HepG2 (cell line): ENCODE measurements around the gene RTN4RL2. TPM values are rescaled to one million over a fixed set of nuclear protein-coding genes. Genes with fewer than 3 reads are reported as not detected.

ENCODE experiments used
- ATAC-seq: fragments of 200-7000 bp; cut with Tn5 transposase; 3 replicates; pipeline ENCODE4 v1.9.1; 2020; ENCODE audit warnings: mild to moderate bottlenecking, moderate library complexity
- BruUV-seq: library from RNA; stranded (reverse); fragments of 400-500 nt; replicated peaks from 2 replicates; lab custom pipeline; 2021; lab: Mats Ljungman, UMichigan
- CTCF ChIA-PET: fragments of 300-600 bp; formaldehyde crosslinking; extraction: SDS; loops from one replicate; lab custom pipeline; 2021; ENCODE audit warnings: low total read pairs, inconsistent platforms, low intra/inter-chr PET ratio; lab: Yijun Ruan, JAX
- POLR2A ChIA-PET: fragments of 350-600 bp; sonication (Branson Sonifier 250); formaldehyde crosslinking; loops from one replicate; lab custom pipeline; 2020; ENCODE audit warnings: antibody characterized with exemption, inconsistent platforms; lab: Yijun Ruan, JAX
- DNase-seq: peaks from one replicate; pipeline ENCODE4 v3.0.0-alpha.2; 2015; ENCODE audit warnings: low spot score
- FAIRE-seq: peaks from 3 replicates; lab custom pipeline; 2011; peaks lifted over from hg19 to GRCh38; lab: Jason Lieb, UNC
- H2AFZ ChIP-seq: one replicate; pipeline ENCODE4 v1.6.1; 2011; ENCODE audit warnings: low read length, inconsistent platforms
- H3K27ac ChIP-seq: fragments of 300-600 bp; 3 replicates; pipeline ENCODE4 v1.8.0; 2011; ENCODE audit warnings: mixed run types, mild to moderate bottlenecking, mixed read lengths, low read length, inconsistent platforms; ENCODE audit not compliant: insufficient read depth; ENCODE audit errors: extremely low read length
- H3K27me3 ChIP-seq, 2 experiments: fragments of 200-600 bp in 1 of 2; 2 replicates in 1 of 2; 3 replicates in 1 of 2; pipeline versions ENCODE4 v1.6.0 to v1.8.0; 2011; ENCODE audit warnings: low read length in 2 of 2, mild to moderate bottlenecking in 2 of 2, moderate library complexity in 2 of 2, inconsistent platforms in 1 of 2; ENCODE audit not compliant: insufficient read depth in 2 of 2, control insufficient read depth in 1 of 2
- H3K36me3 ChIP-seq, 2 experiments: fragments of 200-600 bp in 1 of 2; replicated peaks in 1 of 2; 2 replicates in 1 of 2; 3 replicates in 1 of 2; pipeline versions ENCODE4 v1.5.1 to v1.8.0; 2011; ENCODE audit warnings: low read length in 2 of 2, inconsistent platforms in 1 of 2; ENCODE audit not compliant: insufficient read depth in 2 of 2, control insufficient read depth in 1 of 2
- H3K4me1 ChIP-seq: 2 replicates; pipeline ENCODE4 v1.5.1; 2012; ENCODE audit warnings: low read length, inconsistent platforms; ENCODE audit not compliant: insufficient read depth
- H3K4me2 ChIP-seq: 2 replicates; pipeline ENCODE4 v1.6.0; 2011; ENCODE audit warnings: low read depth, low read length, inconsistent platforms
- H3K4me3 ChIP-seq, 3 experiments: fragments of 200-600 bp in 1 of 3; sonication (generic), shearing (Covaris generic) in 1 of 3; replicated peaks in 1 of 3; 2 replicates each; pipeline ENCODE4 v1.5.1; 2011 to 2016; ENCODE audit warnings: low read length in 3 of 3, inconsistent platforms in 2 of 3, low read depth in 2 of 3, mild to moderate bottlenecking in 2 of 3, control low read depth in 1 of 3, mixed read lengths in 1 of 3; ENCODE audit not compliant: insufficient read depth in 1 of 3
- H3K79me2 ChIP-seq: one replicate; pipeline ENCODE4 v1.6.1; 2011; ENCODE audit warnings: low read length, inconsistent platforms; ENCODE audit not compliant: insufficient read depth
- H3K9ac ChIP-seq: 2 replicates; pipeline ENCODE4 v1.6.0; 2011; ENCODE audit warnings: mild to moderate bottlenecking, low read depth, low read length, inconsistent platforms; ENCODE audit not compliant: insufficient read depth
- H3K9me3 ChIP-seq: 2 replicates; pipeline ENCODE4 v1.5.1; 2012; ENCODE audit warnings: mild to moderate bottlenecking, low read length
- H4K20me1 ChIP-seq: 2 replicates; pipeline ENCODE4 v1.6.0; 2011; ENCODE audit warnings: inconsistent platforms, mild to moderate bottlenecking, low read length, moderate library complexity; ENCODE audit not compliant: insufficient read depth
- ARID3A ChIP-seq: IDR thresholded peaks from 2 replicates; pipeline ENCODE4 v1.6.1; 2012; ENCODE audit warnings: low read depth, low read length, improper control_type of control experiment
- FOSL2 ChIP-seq: sonication (generic); formaldehyde crosslinking; IDR thresholded peaks from 2 replicates; pipeline ENCODE4 v1.4.0; 2020; ENCODE audit warnings: missing genetic modification reagents
- KIAA2018 ChIP-seq: sonication (generic); formaldehyde crosslinking; IDR thresholded peaks from 2 replicates; pipeline ENCODE4 v1.5.0; 2020; ENCODE audit warnings: mild to moderate bottlenecking, missing genetic modification reagents, borderline replicate concordance
- MTA1 ChIP-seq: sonication (generic); formaldehyde crosslinking; IDR thresholded peaks from 2 replicates; pipeline ENCODE4 v1.4.0; 2020; ENCODE audit warnings: missing genetic modification reagents, mild to moderate bottlenecking, borderline replicate concordance
- NFE2 ChIP-seq: sonication (generic); formaldehyde crosslinking; IDR thresholded peaks from 2 replicates; pipeline ENCODE4 v1.4.0; 2020; ENCODE audit warnings: missing genetic modification reagents
- NFE2L2 ChIP-seq: fragments of 150-350 bp; IDR thresholded peaks from 2 replicates; pipeline ENCODE4 v1.6.1; 2014; ENCODE audit warnings: low read length
- NFYC ChIP-seq: IDR thresholded peaks from 2 replicates; pipeline ENCODE4 v1.6.1; 2016; ENCODE audit warnings: missing genetic modification reagents, missing compliant biosample characterization
- PRDM15 ChIP-seq: sonication (generic); formaldehyde crosslinking; IDR thresholded peaks from 2 replicates; pipeline ENCODE4 v1.4.0; 2020; ENCODE audit warnings: missing genetic modification reagents
- SATB2 ChIP-seq: sonication (generic); formaldehyde crosslinking; IDR thresholded peaks from 2 replicates; pipeline ENCODE4 v1.5.0; 2020; ENCODE audit warnings: missing genetic modification reagents
- SNAI1 ChIP-seq: sonication (generic); formaldehyde crosslinking; IDR thresholded peaks from 2 replicates; pipeline ENCODE4 v1.5.0; 2020; ENCODE audit warnings: mild to moderate bottlenecking, missing genetic modification reagents, borderline replicate concordance
- ZBTB21 ChIP-seq: sonication (generic); formaldehyde crosslinking; IDR thresholded peaks from 2 replicates; pipeline ENCODE4 v1.4.0; 2020; ENCODE audit warnings: missing genetic modification reagents
- WGBS: methylation state at CpG from one replicate; pipeline ENCODE4 v1.1.6; 2017; ENCODE audit warnings: low lambda C conversion rate; 5-methylcytosine and 5-hydroxymethylcytosine counted together
- in situ Hi-C: cut with HindIII; loops from 2 replicates; pipeline ENCODE4 v1.10.0; 2017; ENCODE audit warnings: low pct_unique_long_range_greater_than_20kb; ENCODE audit not compliant: extremely low pct_ligation_motif_present
- intact Hi-C: fragments of 100-400 bp; cut with micrococcal nuclease; formaldehyde crosslinking; loops from one replicate; pipeline ENCODE4 v1.10.0; 2022; ENCODE audit not compliant: unreplicated experiment
- polyA plus RNA-seq, 8 experiments: library from polyadenylated mRNA; depleted of rRNA in 3 of 8; stranded (reverse) in 7 of 8; unstranded in 1 of 8; fragments of >200 nt; fragmentation: Illumina TruSeq in 4 of 8; extraction: Trizol in 4 of 8; gene quantifications; 2 replicates each; pipeline versions ENCODE4 v1.2.1 to v1.2.3, GENCODE V29; 2011 to 2016; ENCODE audit warnings: low read depth in 4 of 8, missing spikeins in 1 of 8, mixed read lengths in 1 of 8; ENCODE audit not compliant: insufficient read depth in 1 of 8
- total RNA-seq, 5 experiments: library from RNA; depleted of rRNA; stranded (reverse); fragments of >200 nt; fragmentation: Illumina TruSeq; extraction: Trizol; gene quantifications; 2 replicates each; pipeline ENCODE4 v1.2.3, GENCODE V29; 2016; ENCODE audit warnings: low read depth in 1 of 5

RTN4RL2 gene
- total and polyA plus RNA-seq, 2 of the 13 experiments (the other 11 are each of a cell fraction or from before 2014, with no cell fraction given), result 1.3 to 4.3 TPM

DNA sequence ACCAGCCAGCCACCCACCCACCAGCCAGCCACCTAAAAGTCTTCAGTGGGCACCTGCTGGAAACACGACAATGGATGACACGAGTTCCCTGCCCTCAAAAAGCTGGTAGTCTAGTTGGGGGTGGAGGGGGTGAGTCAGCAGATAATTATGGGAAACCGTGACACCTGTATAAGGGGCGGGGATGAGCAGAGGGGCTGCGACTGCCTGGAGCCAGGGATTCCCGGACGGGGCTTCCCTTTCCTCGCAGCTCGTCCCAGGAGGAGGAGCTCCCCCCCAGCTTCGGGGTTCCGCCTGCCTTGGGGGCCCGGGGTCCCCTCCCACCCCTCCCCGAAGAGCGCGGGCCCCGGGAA lies 2.3 kb upstream of the RTN4RL2 start:
- Histone ChIP-seq H3K79me2 (no peaks in the 10 kb centered on the region), H3K36me3 (no peaks in the 10 kb centered on the region), H3K9me3 (no peaks in the 10 kb centered on the region), H3K4me1 (peaks cover 69% of the 10 kb centered on the region), H3K27me3 (peaks cover 3 to 14% of the 10 kb centered on the region in 2 experiments; a peak in 4 of 5 replicates), H3K27ac (no peak overlapping the region), H2AFZ (no peak overlapping the region), H3K4me3 (peak overlapping the region; percentile 57 to 75 (median 66); a peak in 5 of 6 replicates), H3K4me2 (peak overlapping the region; percentile 96), H4K20me1 (no peaks in the 10 kb centered on the region), H3K9ac (peak overlapping the region; percentile 50; the same call in 1 of the 2 replicates)
- no peak for DNase-seq
- ChIA-PET CTCF (interaction anchor here (1.2 to 3.9 kb wide), 7 partner anchors 22 to 187 kb away, joined by 3 to 26 read pairs (median 4); no protein-coding TSS in a partner anchor), POLR2A (interaction anchor here (0.8 to 3.6 kb wide), 14 partner anchors 9 to 321 kb away, joined by 3 to 13 read pairs (median 4); partner anchors contain the start of gene SLC43A1)
- peak; percentile 16 for ATAC-seq
- no TSS peak for BruUV-seq
- intact Hi-C loops (no loop called here), in situ Hi-C loops (loop anchor here (5.0 to 10.0 kb wide), 2 partner anchors 111 to 187 kb away; partner anchors contain the start of gene YPEL4)
- 0% methylated on average over 4 of the region's 16 CpGs for whole genome bisulfite sequencing
- FAIRE-seq, result no peak
- TF ChIP-seq SATB2 (CRISPR knock-in tag) (no peak), ZBTB21 (CRISPR knock-in tag) (no peak), ARID3A (no peak), KIAA2018 (CRISPR knock-in tag) (no peak), PRDM15 (CRISPR knock-in tag) (peak; percentile 81; the same call in 1 of the 2 replicates), NFYC (CRISPR knock-in tag) (no peak), SNAI1 (CRISPR knock-in tag) (no peak), MTA1 (CRISPR knock-in tag) (0 out of 2 replicates have a peak, but pooled peaks have one; percentile 25), FOSL2 (peak; percentile 69), NFE2 (CRISPR knock-in tag) (peak; percentile 65; the same call in 1 of the 2 replicates), NFE2L2 (peak; percentile 89)
